GM19395 (cell line): ENCODE data around the gene DPP4.
A peak's percentile ranks its signal among the peaks of the same experiment; 100 is the strongest.
"Not testable (repeated sequence)": the region's sequence is repeated elsewhere in the genome, so short reads cannot be mapped to it uniquely, and the experiment has no call there.

Experiments
- ATAC-seq: cut with Tn5 transposase; IDR thresholded peaks from one replicate; pipeline ENCODE4 v1.9.1; 2021; ENCODE audit warnings: mild to moderate bottlenecking, moderate library complexity; ENCODE audit not compliant: unreplicated experiment

The DPP4 gene

DNA sequence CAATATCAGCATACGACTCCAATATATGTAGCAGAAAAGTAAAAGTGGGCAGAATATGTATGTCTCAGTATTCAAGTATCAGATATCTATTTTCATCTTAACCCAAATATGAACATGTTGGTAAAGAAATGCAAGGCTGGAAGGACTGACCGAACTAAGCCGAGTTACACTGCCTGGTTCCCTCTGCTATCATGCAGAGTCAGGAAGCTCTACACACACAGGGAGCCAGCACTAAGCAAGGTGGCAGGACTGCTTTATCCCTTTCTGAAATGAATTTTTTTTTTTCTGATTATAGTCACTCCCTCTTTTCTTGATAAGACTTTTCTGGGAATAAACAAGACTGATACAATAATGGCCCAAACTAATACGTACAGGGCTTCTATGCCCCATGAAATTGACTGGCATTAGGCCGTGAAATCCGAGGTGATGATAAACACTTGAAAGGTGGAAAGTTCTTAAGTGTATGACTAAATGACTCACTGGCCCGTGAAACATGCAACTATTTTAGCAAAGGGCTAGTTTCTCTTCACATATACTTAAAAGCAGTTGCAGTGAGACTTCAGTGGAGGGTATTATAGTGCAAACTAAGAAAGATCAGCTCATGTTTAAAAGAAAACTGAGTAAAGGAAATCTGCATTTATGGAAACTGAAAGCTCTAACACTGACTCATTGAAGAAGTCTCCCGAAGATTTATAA is 14.9 kb downstream of the DPP4 start:
- ATAC-seq: peak; percentile 88

DNA sequence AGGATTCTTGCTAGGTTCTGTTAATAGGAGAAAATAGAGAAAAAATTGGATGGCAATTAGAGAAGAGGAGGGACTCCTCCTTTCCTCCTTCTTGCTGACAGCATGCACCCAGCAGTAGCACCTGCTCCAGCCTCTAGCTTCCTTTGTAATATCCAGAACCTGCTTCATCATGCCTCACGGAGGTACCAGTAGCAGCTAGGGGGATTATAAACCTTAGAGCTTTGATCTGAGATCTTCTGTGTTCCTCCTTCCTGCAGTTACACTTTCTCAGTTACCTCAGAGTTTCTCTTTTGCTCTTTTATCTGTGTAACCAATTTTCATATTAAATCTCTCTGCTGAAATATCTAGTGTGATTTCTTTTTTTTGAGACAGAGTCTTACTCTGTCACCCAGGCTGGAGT is 16.6 kb downstream of the DPP4 start:
- no peak for ATAC-seq

DNA sequence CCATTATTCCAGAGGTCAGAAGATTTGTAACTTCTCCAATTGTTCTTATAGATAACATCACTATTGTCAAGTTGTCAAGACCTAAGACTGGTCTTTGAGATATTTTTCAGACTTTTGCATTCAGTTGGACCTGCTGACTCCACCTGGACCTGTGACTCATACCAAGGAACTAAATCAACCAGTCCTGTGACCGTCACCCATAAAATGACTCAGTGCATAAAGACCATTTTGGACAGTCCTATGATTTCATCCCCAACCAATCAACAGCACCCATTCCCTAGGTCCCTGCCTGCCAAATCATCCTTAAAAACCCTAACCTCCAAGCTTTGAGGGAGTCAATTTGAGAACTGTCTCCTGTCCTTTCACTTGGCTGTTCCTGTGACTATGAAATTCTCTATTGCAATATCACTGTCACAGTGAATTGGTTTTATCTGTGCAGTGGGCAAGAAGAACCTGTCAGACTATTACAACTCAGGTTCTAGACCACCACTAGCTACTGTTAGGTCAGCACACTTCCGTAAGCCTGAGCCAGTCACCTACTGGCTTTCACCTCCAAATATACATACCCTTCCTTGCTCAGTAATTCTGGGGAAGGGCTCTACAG is 17.1 kb downstream of the DPP4 start:
- ATAC-seq: no peak

DNA sequence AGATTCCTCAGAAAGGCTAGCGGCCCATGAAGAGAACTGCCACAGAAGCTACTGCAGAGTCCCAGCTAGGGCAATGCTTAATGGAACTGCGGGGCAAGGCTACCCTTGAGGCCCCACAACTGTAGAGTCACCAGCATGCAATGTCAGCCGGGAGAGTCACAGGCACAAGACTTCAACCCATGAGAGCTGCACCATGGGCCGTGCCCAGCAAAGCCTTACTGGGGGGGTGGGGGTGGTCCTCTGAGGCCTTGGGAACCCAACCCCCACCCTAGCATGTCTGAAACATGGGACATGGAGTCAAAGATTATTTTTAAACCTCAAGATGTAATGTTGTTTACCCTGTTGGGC is 20.2 kb downstream of the DPP4 start:
- no peak for ATAC-seq

DNA sequence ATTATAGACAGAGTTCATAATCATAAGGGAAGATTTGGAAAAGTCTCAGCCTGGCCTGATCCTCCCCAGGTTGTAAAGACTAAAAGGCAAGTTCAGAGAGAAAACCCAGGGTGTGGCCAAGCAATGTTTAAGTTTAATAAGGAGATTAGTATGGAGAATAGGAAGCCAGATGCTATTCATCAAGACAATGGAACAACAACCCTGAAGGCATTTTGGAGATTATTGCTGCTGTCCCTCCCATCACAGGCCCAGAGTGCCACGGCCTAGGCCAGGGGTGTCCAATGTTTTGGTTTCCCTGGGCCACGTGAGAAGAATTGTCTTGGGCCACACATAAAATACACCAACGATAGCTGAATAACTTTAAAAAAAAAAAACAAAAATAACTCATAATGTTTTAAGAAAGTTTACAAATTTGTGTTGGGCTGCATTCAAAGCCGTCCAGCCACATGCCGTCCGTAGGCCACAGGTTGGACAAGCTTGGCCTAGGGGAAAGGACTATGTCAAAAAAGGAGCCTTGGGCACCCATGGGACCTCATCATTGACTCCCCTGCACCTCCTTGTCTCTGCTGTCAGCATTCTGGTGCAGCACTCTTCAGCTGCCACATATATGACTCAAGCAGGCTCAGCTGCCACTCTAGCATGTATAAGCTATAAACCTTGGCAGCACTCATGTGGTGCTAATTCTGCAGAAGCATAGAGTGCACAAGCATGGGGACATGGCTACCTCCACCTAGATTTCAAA is 20.8 kb downstream of the DPP4 start:
- no peak for ATAC-seq

DNA sequence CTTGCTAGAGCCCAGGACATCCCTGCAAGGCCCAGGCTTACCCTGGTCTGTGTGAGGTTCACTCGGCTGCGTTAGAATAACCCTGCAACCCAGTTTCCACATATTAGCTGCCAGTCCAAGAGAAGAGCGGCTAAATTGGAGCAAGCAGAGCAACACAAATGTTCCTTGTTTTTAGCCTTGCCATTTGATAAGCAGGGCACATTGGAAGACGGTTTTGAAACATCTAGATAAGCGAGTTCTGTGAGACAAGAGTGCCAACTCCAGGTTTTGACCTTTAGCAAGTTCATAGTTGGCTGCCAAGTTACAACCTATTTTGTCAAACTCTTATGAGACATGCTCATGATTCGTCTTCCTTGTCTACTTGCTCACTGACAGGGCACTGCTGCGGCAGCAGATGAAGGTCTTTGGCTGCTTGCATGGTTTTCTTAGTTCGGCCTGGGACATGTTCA is 23.5 kb downstream of the DPP4 start:
- no peak for ATAC-seq

DNA sequence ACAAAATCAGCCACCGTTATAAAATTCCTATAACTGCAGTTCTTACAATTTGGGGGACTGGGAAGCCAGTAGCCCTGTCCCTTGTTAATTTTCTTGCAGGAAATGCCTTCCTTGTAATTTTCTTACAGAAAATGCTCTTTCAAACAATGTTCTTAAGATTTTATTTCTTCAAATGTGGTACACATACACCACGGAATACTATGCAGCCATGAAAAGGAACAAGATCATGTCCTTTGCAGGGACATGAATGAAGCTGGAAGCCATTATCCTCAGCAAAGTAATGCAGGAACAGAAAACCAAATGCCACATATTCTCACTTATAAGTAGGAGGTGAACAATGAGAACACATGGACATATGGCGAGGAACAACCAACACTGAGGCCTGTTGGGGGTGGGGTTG is 24.9 kb downstream of the DPP4 start:
- ATAC-seq: not testable (repeated sequence)

DNA sequence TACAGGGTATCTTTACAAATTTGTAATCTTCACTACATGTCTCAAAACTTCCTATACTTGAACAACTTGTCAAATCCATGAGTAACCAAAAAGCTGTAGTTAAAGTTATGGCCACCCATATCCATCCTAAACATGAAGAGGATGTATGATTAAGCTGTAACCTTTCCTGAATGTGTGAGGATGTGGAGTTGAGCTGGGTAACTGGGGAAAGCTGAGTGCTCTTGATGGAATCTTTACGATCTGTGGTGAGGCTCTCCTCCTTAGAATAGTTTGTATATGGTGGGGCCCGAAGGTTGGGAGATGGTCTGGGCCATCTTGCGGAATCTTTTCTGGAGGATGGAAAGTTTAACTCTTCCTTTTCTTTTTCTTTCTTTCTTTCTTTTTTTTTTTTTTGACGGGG is 29.4 kb downstream of the DPP4 start:
- ATAC-seq: no peak

DNA sequence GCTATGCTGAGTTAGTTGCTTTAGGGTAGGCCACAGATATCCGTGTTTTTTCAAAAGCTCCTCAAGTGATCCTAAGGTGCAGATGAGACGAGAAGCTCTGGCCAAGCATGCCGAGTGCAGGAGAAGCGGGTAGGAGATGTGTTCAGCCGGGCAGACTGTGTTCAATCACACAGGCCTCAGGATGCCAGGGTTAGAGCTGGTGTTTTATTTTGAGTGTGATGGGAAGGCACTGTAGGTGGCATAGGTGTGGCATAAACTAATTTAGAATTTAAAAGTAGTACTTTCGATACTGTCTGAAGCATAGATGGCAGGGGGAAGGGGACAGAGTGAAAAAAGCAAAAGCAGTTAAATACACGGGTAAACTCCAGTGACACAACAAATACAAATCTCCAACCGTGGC is 30.9 kb downstream of the DPP4 start:
- ATAC-seq: no peak

DNA sequence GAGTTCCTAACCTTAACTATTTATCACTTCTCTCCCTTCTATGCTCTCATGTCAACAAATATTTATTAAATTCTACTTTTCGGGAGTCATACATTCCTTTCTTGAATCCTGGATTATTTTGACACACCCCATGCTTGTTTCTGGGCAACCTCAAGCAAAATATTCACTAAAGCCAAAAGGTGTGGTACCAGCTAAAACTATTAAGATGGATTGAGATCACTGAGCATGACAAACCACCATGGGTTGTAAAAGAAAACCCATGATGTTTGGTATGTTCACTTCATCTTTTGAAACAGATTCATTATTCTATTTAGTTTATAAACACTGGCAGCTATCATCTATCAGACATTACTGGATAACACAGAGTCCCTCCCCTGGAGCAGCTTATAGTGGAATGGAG is 32.5 kb downstream of the DPP4 start:
- ATAC-seq: no peak

DNA sequence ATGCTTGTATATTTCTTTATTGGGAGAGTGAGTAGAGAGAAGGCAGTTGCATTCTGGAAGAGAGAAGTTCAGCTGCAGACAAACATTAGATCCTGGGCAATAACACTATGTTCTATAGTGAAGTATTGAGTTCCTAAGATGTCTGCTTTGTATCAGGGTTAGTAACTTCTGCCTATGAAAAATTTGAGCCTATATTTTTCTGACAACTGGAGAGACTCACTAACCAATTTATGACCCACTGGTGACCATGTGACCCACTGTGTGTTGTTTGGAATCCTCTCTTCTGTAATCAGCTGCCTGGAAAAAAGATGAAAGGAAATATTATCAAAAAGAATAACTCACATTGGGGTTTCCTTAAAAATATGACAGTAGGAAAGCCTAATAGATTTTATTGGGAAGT is 35.3 kb downstream of the DPP4 start:
- no peak for ATAC-seq

DNA sequence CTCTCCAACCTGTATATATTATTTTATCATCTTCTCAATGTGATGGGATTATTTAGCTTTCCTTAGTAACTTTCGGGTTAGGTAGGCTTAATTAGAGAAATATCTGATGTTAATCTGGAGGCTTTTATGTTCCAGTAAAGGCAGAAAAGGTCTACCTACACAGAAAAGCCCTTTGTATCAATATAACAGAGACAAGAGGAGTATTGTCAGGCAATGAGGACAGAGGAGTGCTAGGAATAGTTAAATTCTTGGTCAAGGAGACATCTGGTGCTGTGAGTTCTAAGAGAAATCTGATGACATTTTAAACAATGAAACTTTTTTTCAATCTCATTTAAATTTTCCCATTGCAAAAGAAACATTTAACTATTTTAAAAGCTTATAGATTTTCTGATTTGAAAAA is 36.1 kb downstream of the DPP4 start:
- no peak for ATAC-seq

DNA sequence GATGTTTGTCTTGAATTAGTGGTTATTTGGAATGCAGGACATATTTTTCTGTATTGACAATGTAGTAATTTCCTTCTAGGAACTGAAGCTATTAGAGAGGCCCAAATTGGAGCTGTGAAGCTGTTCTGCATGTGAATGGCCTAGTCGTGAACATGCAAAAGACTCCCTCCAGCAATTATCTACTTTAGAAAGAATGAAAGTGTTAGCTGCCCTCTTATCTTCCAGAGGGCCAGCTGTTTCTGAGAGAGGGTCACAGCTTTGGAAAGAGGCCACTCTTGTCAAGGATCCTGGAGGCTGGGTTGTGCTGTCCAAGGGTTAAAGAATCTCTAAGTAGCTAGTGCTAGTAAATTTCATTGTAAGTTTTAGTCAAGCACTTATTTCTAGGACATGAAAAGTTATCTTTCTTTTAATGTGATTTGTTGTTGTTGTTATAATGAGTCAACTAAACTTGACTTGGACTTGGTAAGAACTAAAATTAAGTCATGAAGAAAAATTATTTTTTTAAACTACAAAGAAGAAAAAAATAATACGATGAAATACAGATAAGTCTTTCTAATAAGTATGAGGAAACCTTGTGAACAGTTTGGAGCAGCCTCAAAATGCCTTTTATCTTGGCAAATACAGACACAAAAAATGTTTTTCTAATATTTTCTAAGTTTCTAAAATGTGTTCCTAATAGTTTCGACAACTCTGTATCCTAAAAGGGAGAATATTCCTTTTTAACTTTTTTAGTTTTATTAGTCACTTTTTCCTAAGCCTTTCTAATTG is 36.8 kb downstream of the DPP4 start:
- no peak for ATAC-seq

DNA sequence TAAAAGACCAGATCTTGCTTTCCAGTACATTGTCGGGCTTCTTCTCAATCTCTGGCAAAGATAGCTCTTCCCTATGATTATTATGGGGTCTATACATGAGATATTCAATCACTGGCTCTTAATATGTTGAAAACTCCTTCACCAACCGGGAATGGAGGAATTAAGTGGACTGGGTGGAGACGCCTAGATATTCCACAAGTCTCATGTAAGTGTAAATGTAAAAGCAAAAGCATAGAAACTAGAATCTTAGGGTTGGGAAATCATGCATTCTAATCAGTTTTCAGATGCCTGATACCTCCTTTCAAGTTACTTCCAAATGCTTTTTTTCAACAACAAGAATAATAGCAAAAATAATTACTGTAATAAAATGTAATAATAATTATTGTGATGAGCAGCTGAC is 38.0 kb downstream of the DPP4 start:
- no peak for ATAC-seq

DNA sequence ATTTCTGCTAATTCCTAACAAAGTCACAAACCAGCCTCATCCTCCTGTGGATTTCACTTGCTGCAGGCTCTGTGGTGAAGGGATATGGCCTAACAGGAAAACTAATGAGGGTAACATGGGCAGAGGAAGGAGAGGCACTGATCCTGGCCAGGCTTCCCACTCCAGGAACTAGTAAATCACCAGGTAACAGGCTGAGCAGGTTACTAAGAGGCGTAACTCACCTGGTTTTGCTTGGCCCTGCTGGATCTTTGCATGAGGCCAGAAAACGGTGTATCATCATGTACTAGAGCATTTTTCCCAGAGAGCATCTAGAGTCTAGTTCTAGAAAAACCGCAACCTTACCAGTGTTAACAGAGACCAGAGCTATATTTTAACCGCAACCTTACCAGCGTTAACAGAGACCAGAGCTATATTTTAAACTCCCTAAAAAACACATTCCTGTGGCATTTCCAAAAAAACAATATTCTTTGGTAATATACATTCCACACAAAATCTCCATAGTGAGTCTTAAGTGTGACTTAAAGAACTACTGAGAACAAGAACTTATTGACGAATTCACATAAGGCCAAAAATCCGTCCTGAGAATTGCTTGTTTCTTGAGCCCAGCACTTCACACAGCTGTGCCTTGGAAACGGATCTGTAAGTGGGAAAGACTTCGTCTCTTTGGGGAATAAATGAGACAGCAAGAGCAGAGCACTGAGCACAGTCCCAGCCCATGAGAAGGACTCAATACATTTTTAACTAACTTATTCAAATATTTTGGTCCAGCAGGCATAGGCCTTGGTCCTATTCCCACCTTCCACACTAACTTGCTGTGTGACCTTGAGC is 43.4 kb downstream of the DPP4 start:
- ATAC-seq: no peak

DNA sequence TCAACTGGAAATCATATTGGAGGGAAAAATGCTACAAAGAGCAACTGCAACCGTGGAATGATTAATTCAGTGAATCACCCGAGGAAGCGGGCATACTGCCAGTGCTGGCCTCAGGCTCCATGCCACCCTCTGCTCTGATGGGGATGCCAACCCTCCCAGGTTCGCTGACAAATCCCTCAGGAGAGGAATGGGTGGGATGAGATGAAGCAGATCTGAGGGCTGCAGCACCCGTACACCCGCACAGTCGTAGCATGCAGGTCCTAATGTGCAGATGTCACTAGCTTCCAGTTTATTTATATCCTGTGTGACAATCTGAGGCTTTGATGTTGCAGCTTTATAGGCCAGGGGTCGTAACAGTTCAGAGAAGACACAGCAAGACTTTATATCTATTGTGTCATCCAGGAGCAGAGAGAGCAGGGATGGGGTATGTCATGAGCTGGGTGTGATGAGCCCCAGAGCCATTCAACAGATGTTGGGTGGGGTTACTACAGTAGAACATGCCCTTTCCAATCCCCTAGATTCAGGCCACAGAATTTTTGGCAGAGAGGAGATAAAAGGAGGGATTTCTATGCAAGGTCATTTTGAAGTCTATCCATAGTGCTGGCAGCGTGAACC is 44.6 kb downstream of the DPP4 start:
- no peak for ATAC-seq

DNA sequence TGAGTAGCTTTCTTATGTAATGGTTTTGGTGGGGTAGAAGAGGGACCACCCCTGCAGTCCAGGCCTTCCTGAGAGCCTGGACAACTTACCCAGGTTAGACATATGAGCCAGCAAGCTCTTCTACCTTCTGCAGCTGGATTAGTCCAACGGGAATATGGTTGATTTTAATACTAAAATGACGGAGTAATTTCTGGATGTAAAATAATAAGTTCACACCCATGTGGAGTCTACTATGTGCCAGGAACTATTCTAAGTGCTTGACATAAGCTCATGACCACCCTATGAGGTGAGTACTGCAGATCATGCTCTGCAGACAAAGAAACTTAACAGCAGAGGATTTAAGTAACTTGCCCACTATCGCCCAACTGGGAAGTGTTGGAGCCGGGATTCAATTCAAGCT is 45.5 kb downstream of the DPP4 start:
- no peak for ATAC-seq

DNA sequence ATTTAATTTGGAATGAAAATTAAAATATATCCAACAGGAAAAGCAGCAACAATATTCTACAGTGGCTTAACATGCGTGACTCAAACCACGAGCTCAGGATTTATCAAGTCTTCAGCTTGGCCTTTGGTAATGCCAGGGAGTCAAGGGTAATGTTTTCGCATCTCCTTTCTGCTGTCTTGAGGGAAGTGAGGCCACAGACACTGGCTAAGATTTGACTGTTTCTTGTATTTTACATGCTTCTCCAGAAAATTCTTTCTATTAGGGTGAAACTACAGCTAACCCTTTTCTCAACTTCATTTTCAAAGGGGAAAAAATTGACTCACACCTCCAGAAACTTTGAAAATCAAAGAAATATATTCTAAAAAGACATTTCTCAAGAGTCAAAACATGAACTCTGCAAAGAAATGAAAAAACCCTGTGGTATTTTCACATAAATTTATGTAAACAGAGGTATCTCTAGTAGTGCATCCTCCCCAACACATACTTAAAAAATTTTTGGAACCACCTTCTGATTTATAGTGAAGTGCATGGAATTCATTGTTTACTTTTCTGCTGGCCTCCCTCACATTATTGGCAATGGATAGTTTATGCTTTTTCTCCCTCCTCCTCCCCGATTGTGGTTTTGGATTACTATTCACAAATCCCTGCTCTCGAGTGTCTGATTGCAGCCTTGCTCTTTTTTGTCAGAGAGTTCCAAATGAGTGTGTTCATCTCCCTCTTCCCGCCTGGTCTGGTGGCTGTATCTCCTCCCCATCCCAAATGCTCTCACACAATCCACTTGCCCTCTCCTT is 48.7 kb downstream of the DPP4 start:
- no peak for ATAC-seq

DNA sequence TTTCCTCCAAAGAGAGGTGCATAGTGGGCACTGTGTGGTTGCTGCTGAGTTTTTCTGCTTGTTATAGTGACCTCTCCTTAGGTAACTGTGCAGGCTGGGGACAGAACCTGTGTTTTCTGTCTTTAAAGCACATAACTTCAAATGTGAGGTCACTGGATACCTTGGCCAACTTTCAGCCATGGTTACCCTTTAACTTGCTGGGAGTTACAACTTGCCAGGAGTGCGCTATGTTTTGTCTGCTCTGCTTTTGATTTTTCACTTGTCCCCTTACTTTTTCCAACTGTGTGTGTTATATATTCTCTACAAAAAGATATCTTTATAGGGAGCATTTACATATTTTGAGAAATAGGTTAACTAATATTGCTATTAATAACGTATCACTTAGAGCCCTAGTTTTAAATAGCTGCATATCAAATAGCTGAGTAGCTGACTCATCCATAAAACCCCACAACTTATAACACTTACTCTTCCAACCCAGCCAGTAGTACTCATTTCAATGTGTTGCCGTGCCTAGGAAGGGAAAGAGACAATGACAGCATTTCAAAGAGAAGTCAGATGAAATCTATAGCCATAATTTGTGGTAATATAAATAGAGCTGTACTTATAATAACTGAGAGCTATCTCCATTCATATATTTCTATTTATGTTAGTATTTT is 51.6 kb downstream of the DPP4 start:
- no peak for ATAC-seq
